Activated CD8-positive, alpha-beta memory T cell treated with anti-CD3 and anti-CD28 coated beads, Interleukin-2, amount 10 ng/mL, durations not matched to agents 7 days and 5 days (primary cell): ENCODE results near the gene ASGR1. TPM values are rescaled to one million over a fixed set of nuclear protein-coding genes. Genes with fewer than 3 reads are reported as not detected.

Experiments
- ATAC-seq: fragments of 150-1000 bp; cut with Tn5 transposase; one replicate; pipeline ENCODE4 v1.10.0; 2021; ENCODE audit warnings: moderate library complexity
- CTCF ChIA-PET: fragments of 350-600 bp; sonication (Branson Sonifier 250); formaldehyde crosslinking; loops from one replicate; lab custom pipeline; 2021; ENCODE audit warnings: antibody characterized with exemption; lab: Charles Lee
- DNase-seq: peaks from one replicate; pipeline ENCODE4 v3.0.0-alpha.2; 2020
- H3K27ac Mint-ChIP-seq: one replicate; pipeline ENCODE4 v1.8.0; 2021; ENCODE audit warnings: mild to moderate bottlenecking, mixed read lengths
- H3K27me3 Mint-ChIP-seq: one replicate; pipeline ENCODE4 v1.8.0; 2021; ENCODE audit warnings: mixed read lengths
- H3K36me3 Mint-ChIP-seq: one replicate; pipeline ENCODE4 v1.8.0; 2021; ENCODE audit warnings: mild to moderate bottlenecking, mixed read lengths
- H3K4me1 Mint-ChIP-seq: one replicate; pipeline ENCODE4 v1.8.0; 2021; ENCODE audit warnings: mixed read lengths
- H3K4me3 Mint-ChIP-seq: one replicate; pipeline ENCODE4 v1.8.0; 2021; ENCODE audit warnings: mild to moderate bottlenecking, moderate library complexity, mixed read lengths
- H3K9me3 Mint-ChIP-seq: one replicate; pipeline ENCODE4 v1.8.0; 2022; ENCODE audit warnings: low read depth, mixed read lengths
- total RNA-seq, 2 experiments: library from RNA; stranded (reverse); gene quantifications; one replicate each; pipeline ENCODE4 v1.2.3, GENCODE V29; 2021

ASGR1 gene
- total RNA-seq = under 1 TPM; 0.35 to 0.38 TPM

DNA sequence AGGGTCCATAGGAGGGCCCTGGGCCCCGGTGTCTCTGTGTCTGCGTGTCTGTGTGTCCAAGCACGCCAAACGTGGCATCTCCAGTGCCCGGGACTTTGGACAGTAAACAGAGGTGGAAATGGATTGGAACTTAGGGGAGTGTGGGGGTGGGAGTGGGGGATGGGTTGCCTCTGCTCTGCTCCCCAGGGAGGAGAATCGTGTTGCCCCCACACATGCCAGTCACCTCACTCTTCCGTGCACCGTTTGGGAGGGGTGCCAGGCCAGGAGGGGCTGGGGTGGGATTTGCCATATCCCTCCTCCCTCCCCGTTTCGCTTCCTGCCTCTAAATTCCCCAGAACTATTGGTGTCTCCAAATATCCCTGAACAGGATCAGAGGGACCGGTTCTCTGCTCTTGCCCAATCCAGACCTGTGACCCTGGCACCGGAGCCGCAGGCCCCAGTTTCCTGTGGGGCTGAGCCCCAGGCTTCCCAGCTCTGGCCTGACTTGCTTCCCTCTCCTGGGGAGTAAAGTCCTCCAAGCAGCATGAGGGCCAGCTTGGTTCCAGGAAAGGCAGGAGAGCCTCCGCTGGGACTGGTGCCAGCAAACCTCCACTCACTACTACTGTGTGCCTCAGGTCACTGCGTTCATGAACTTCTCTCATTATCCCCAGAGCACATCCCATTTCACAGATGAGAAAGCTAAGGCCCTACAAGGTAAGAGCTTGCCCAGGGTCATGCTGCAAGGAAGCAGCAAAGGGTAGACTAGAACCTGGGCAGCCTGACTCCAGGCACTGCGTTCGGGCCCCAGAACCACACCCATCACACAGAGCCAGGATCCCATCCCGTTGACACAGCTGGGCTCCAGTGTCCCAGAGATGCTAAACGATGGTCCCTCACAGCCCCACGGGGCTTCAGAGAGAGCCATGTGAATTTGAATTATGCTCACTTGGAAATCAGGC lies at the start of gene ASGR1:
ASGR1 (minus strand) TSS at position 54 of the 938 bp plus-strand sequence. CDS start 807 bp downstream, outside the sequence.
- peak within 1 kb of the TSS; percentile 53 for H3K4me3 Mint-ChIP-seq
- H3K9me3 Mint-ChIP-seq = no peaks in the 10 kb centered on the region
- DNase-seq = no peak
- H3K27me3 Mint-ChIP-seq = peaks cover 10% of the 10 kb centered on the region
- ATAC-seq = no peak
- peaks cover 9% of the 10 kb centered on the region for H3K4me1 Mint-ChIP-seq
- no peak within 1 kb of the TSS for H3K27ac Mint-ChIP-seq
- CTCF ChIA-PET = interaction anchor here (2.5 to 3.6 kb wide), 3 partner anchors 43 to 135 kb away, joined by 12 to 41 read pairs (median 35); partner anchors contain the start of gene SLC16A11
- no peaks in the 10 kb centered on the region for H3K36me3 Mint-ChIP-seq

GRCh38 chr17:7228920-7229319 lies 49.8 kb upstream of the ASGR1 start:
- no peak for DNase-seq
- Mint-ChIP-seq H3K27me3 (no peaks in the 10 kb centered on the region), H3K36me3 (peaks cover 20% of the 10 kb centered on the region), H3K9me3 (no peaks in the 10 kb centered on the region), H3K4me1 (peaks cover 18% of the 10 kb centered on the region), H3K4me3 (no peak overlapping the region), H3K27ac (no peak overlapping the region)
- no peak for ATAC-seq
- CTCF ChIA-PET = no interaction called here

DNA sequence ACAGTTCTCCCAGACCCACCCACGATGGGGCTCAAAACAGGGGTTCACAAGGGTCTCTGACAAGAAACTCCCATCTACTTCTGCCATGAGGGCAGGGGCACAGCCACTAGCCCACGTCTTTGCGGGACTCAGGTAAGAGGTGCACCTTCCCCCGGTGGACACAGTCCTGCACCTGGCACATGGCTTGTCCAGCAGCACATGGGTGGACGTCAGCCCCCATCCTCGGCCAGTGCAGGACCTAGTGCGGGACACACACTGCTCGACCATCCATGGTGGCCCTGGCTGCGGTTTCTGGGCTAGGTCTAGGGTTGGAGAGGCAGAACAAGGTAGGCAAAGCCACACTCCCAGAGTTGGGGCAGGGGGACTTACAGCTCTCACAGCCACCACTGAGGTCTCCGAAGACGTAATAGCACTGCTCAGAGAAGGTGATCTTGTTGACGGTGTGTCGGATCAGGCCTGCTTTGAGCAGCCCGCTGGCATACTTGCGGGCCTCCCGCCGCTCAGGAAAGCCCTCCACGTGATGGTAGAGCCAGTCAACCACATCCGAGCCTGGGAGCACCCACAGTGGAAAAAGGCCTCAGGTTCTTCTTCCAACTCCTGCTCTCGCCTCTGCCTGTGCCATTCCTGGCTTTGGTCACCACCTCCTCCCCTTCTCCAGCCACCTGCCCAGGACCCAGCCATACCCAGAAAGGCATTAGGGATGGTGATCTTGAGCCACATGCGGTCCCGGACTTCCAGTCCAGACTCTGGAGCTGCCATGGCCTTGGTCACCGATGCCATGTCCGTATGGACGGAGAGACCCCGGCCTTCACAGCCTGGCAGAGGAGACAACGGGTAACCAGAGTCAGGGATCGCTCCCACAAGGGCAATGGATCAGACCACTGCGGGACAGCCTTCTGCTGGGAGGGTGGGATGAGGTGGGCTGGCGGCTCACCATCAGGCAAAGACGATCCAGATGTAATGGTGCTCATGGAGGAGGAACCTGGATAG lies 47.8 kb upstream of the ASGR1 start:
- ATAC-seq (no peak), DNase-seq (no peak)
- H3K4me3 Mint-ChIP-seq = no peak overlapping the region
- H3K27me3 Mint-ChIP-seq = no peaks in the 10 kb centered on the region
- no peaks in the 10 kb centered on the region for H3K9me3 Mint-ChIP-seq
- H3K4me1 Mint-ChIP-seq = peaks cover 5% of the 10 kb centered on the region
- CTCF ChIA-PET = no interaction called here
- H3K27ac Mint-ChIP-seq = no peak overlapping the region
- H3K36me3 Mint-ChIP-seq = peaks cover 28% of the 10 kb centered on the region

DNA sequence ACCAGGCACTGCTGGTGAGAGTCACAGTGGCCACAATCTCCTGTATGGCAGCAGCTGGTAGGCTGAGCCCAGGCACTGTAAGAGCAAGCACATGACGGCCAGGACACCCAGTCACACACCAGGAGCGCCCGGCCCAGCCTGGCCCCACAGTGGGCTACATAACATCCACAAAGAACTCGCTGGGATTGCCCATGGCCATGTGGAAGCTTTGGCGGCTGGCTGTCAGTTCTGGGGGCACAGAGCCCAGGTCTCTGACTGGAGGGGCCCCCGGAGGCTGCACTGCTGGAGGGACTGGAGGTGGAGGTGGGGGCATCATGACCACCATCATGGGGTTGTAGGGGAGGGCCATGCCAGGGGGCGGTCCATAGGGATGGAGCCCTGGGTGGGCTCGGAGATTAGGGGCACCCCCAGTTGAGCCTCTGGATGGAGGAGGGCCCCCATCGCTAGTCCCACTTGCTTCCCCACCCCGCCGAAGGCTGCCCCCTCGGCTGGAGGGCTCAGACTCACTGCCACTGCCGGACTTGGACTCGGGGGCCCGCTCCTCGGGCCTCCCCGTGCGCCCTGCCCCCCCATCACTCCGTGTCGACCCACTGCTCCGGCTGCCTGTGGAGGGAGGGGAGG lies 46.7 kb upstream of the ASGR1 start:
- CTCF ChIA-PET = no interaction called here
- H3K36me3 Mint-ChIP-seq = peaks cover 26% of the 10 kb centered on the region

DNA sequence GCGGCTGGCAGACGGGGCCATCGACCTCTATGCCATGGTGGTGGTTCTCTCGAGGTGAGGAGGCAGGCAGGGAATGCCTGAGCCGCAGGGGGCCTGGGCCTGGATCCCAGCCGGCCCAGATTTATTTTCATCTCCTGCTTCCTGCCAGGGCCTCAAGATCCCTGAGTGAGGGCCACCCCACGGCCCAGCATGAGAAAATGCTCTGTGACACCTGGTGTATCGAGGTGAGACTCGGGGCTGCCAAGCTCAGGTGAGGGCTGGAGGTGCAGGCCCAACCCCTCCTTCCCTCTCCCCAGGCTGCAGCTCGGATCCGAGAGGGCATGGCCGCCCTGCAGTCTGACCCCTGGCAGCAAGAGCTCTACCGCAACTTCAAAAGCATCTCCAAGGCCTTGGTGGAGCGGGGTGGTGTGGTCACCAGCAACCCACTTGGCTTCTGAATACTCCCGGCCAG lies 45.5 kb upstream of the ASGR1 start:
- H3K4me3 Mint-ChIP-seq = no peak overlapping the region
- no peaks in the 10 kb centered on the region for H3K9me3 Mint-ChIP-seq
- ATAC-seq (no peak), DNase-seq (no peak)
- H3K4me1 Mint-ChIP-seq = peaks cover 15% of the 10 kb centered on the region
- CTCF ChIA-PET = interaction anchor here (2.2 kb wide), 1 partner anchor 72 kb away, joined by 8 read pairs; no protein-coding TSS in a partner anchor
- H3K27me3 Mint-ChIP-seq = no peaks in the 10 kb centered on the region
- H3K27ac Mint-ChIP-seq = no peak overlapping the region
- H3K36me3 Mint-ChIP-seq = peaks cover 21% of the 10 kb centered on the region

More for the DNA sequence above, 46.7 kb upstream of the ASGR1 start:
- Mint-ChIP-seq H3K27ac (no peak overlapping the region), H3K4me3 (no peak overlapping the region), H3K4me1 (peaks cover 9% of the 10 kb centered on the region), H3K9me3 (no peaks in the 10 kb centered on the region), H3K27me3 (no peaks in the 10 kb centered on the region)
- ATAC-seq (no peak), DNase-seq (no peak)

- no peaks in the 10 kb centered on the region for H3K27me3 Mint-ChIP-seq
- no peak overlapping the region for H3K27ac Mint-ChIP-seq
- peaks cover 18% of the 10 kb centered on the region for H3K36me3 Mint-ChIP-seq
- ATAC-seq = no peak
- no peaks in the 10 kb centered on the region for H3K9me3 Mint-ChIP-seq
- no peak for DNase-seq
- H3K4me1 Mint-ChIP-seq = peaks cover 20% of the 10 kb centered on the region
- no peak overlapping the region for H3K4me3 Mint-ChIP-seq
- CTCF ChIA-PET = interaction anchor here (2.2 kb wide), 1 partner anchor 72 kb away, joined by 8 read pairs; no protein-coding TSS in a partner anchor
Observed at GRCh38 chr17:7224110-7224509, 44.9 kb upstream of the ASGR1 start.

- DNase-seq (no peak), ATAC-seq (no peak)
- H3K9me3 Mint-ChIP-seq = no peaks in the 10 kb centered on the region
- peaks cover 18% of the 10 kb centered on the region for H3K36me3 Mint-ChIP-seq
- CTCF ChIA-PET = interaction anchor here (2.2 kb wide), 1 partner anchor 73 kb away, joined by 8 read pairs; no protein-coding TSS in a partner anchor
- H3K27ac Mint-ChIP-seq = no peak overlapping the region
- H3K4me1 Mint-ChIP-seq = peaks cover 26% of the 10 kb centered on the region
- no peaks in the 10 kb centered on the region for H3K27me3 Mint-ChIP-seq
- no peak overlapping the region for H3K4me3 Mint-ChIP-seq
Observed at GRCh38 chr17:7223375-7223774, 44.2 kb upstream of the ASGR1 start.

DNA sequence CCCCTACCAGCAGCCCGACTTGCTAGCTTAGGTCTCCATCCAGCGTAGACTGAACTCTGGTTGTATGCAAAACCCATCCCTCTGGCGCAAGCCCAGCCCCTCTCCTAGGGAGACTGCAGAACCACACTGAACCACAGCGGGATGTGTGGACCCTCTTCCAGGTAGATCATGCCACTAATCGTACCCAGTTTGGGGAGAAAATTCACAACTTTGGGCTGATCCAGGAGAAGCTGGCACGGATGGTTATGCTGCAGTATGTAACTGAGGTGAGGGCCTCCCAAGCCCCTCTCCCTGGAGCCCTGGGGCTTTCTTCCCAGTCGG lies 43.8 kb upstream of the ASGR1 start:
- H3K4me1 Mint-ChIP-seq = peaks cover 30% of the 10 kb centered on the region
- DNase-seq = no peak
- H3K27me3 Mint-ChIP-seq = no peaks in the 10 kb centered on the region
- CTCF ChIA-PET = interaction anchor here (2.2 kb wide), 1 partner anchor 73 kb away, joined by 8 read pairs; no protein-coding TSS in a partner anchor
- H3K9me3 Mint-ChIP-seq = no peaks in the 10 kb centered on the region
- no peak for ATAC-seq
- peaks cover 15% of the 10 kb centered on the region for H3K36me3 Mint-ChIP-seq
- H3K27ac Mint-ChIP-seq = no peak overlapping the region
- H3K4me3 Mint-ChIP-seq = no peak overlapping the region

DNA sequence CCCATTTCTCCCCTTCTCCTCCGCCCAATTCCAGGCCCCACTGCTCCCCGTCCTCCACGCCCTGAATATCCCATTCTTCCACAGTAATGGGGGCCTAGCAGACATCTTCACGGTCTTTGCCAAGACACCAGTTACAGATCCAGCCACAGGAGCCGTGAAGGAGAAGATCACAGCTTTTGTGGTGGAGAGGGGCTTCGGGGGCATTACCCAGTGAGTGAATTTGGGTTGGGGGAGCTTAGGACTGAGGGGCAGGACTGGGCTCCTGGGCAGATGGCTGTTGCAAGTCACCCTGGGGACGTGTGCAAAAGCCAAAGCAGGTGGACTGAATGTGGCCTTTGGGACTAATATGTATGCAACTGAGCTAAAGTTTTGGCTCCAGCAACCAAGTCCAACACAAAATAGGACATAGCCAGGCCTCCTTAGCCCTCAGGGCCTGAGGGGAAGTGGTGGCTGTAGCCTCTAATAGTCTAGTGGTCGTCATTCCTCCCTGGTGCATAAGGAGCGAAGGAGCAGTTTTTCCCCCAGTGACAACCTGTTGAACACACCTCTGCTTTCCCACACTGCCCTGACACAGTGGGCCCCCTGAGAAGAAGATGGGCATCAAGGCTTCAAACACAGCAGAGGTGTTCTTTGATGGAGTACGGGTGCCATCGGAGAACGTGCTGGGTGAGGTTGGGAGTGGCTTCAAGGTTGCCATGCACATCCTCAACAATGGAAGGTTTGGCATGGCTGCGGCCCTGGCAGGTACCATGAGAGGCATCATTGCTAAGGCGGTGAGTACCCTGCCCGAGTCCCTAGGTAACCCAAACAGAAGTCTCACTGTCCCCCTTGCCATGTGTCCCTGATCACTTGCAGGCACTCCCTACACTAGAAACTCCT lies 43.2 kb upstream of the ASGR1 start:
- Mint-ChIP-seq H3K4me1 (peaks cover 32% of the 10 kb centered on the region), H3K27me3 (no peaks in the 10 kb centered on the region), H3K36me3 (peaks cover 12% of the 10 kb centered on the region), H3K4me3 (no peak overlapping the region), H3K27ac (peak overlapping the region; percentile 91), H3K9me3 (no peaks in the 10 kb centered on the region)
- CTCF ChIA-PET = interaction anchor here (0.9 to 4.1 kb wide), 5 partner anchors 10 to 74 kb away, joined by 3 to 42 read pairs (median 5); partner anchors contain the start of genes CLDN7 and PHF23
- ATAC-seq = no peak
- no peak for DNase-seq

DNA sequence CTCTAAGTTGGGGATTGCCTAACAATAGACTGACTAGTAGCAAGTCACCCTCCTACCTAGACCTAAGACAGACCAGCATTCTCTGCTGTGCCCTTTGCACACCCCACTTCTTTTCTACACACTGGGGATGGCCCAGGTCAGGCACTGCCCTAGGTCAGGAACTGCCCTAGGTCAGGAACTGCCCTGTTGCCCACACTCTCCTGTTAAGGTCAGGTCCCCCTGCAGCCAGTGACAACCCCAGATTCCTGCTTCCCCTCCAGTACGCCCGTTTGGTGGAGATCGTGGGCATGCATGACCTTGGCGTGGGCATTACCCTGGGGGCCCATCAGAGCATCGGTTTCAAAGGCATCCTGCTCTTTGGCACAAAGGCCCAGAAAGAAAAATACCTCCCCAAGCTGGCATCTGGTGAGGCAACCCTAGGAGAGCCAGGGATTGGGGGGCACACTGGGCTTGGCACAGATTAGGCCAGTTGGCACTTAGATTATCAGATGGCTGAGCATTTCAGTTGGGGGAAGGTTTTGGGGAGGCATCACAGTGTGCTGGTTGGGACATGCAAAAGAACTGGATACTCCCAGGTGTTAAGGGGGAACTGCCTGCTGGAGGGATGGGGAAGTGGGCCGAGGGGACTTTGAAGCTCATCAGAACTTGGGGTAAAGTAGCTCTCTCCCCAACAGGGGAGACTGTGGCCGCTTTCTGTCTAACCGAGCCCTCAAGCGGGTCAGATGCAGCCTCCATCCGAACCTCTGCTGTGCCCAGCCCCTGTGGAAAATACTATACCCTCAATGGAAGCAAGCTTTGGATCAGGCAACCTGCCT lies 42.3 kb upstream of the ASGR1 start:
- H3K36me3 Mint-ChIP-seq = peaks cover 10% of the 10 kb centered on the region
- peak overlapping the region; percentile 91 for H3K27ac Mint-ChIP-seq
- DNase-seq (no peak), ATAC-seq (no peak)
- H3K9me3 Mint-ChIP-seq = no peaks in the 10 kb centered on the region
- H3K4me1 Mint-ChIP-seq = peaks cover 31% of the 10 kb centered on the region
- CTCF ChIA-PET = interaction anchor here (0.8 to 4.1 kb wide), 20 partner anchors 11 to 339 kb away, joined by 3 to 42 read pairs (median 5); partner anchors contain the start of genes ACAP1, CLDN7, CTDNEP1 and ELP5
- H3K4me3 Mint-ChIP-seq = peak overlapping the region; percentile 91
- H3K27me3 Mint-ChIP-seq = no peaks in the 10 kb centered on the region

GRCh38 chr17:7220593-7221277 lies 41.6 kb upstream of the ASGR1 start:
- DNase-seq = peak; percentile 77
- H3K36me3 Mint-ChIP-seq = peaks cover 10% of the 10 kb centered on the region
- no peaks in the 10 kb centered on the region for H3K27me3 Mint-ChIP-seq
- H3K4me3 Mint-ChIP-seq = peak overlapping the region; percentile 91
- H3K4me1 Mint-ChIP-seq = peaks cover 37% of the 10 kb centered on the region
- ATAC-seq = peak; percentile 45
- no peaks in the 10 kb centered on the region for H3K9me3 Mint-ChIP-seq
- peak overlapping the region; percentile 91 for H3K27ac Mint-ChIP-seq
- CTCF ChIA-PET = interaction anchor here (0.6 to 4.1 kb wide), 22 partner anchors 11 to 340 kb away, joined by 3 to 42 read pairs (median 4); partner anchors contain the start of genes ACAP1, CLDN7, CTDNEP1 and ELP5
